H9 (cell line): ENCODE results near the gene PCDH9. TPM values are rescaled to one million over a fixed set of nuclear protein-coding genes. Genes with fewer than 3 reads are reported as not detected.

Experiments used
- DNase-seq: peaks from one replicate; pipeline ENCODE4 v3.0.0-alpha.2; 2017
- H2AFZ ChIP-seq: one replicate; pipeline ENCODE4 v1.6.1; 2013; ENCODE audit warnings: mild to moderate bottlenecking, low read length, control low read depth, moderate library complexity
- H2AK5ac ChIP-seq: 2 replicates; pipeline ENCODE4 v1.6.1; 2013; ENCODE audit warnings: low read length, control low read depth, mixed read lengths; ENCODE audit not compliant: insufficient read length
- H2BK120ac ChIP-seq: one replicate; pipeline ENCODE4 v1.6.1; 2013; ENCODE audit warnings: low read depth, mild to moderate bottlenecking, low read length, control low read depth, inconsistent platforms; ENCODE audit not compliant: poor library complexity, severe bottlenecking
- H2BK12ac ChIP-seq: 2 replicates; pipeline ENCODE4 v1.6.1; 2013; ENCODE audit warnings: low read length, control low read depth, mixed read lengths, low read depth; ENCODE audit not compliant: insufficient read length
- H2BK15ac ChIP-seq: 2 replicates; pipeline ENCODE4 v1.6.1; 2013; ENCODE audit warnings: low read depth, low read length, control low read depth
- H2BK20ac ChIP-seq: one replicate; pipeline ENCODE4 v1.6.1; 2013; ENCODE audit warnings: low read depth, mild to moderate bottlenecking, low read length, control low read depth, inconsistent platforms; ENCODE audit not compliant: poor library complexity, severe bottlenecking
- H2BK5ac ChIP-seq: 2 replicates; pipeline ENCODE4 v1.6.1; 2013; ENCODE audit warnings: low read length, control low read depth, mixed read lengths; ENCODE audit not compliant: insufficient read length
- H3K14ac ChIP-seq: 2 replicates; pipeline ENCODE4 v1.6.1; 2013; ENCODE audit warnings: low read length, control low read depth; ENCODE audit not compliant: insufficient read depth
- H3K18ac ChIP-seq: 2 replicates; pipeline ENCODE4 v1.6.1; 2013; ENCODE audit warnings: low read depth, mild to moderate bottlenecking, mixed read lengths, low read length, control low read depth; ENCODE audit not compliant: insufficient read length
- H3K23ac ChIP-seq: 2 replicates; pipeline ENCODE4 v1.6.1; 2013; ENCODE audit warnings: low read length, control low read depth, mixed read lengths, low read depth; ENCODE audit not compliant: insufficient read length
- H3K23me2 ChIP-seq: 2 replicates; pipeline ENCODE4 v1.6.1; 2013; ENCODE audit warnings: low read depth, mild to moderate bottlenecking, mixed read lengths, low read length, control low read depth; ENCODE audit not compliant: insufficient read length, poor library complexity, severe bottlenecking
- H3K27ac ChIP-seq: 2 replicates; pipeline ENCODE4 v1.5.1; 2013; ENCODE audit warnings: low read length, control low read depth, mixed read lengths, low read depth; ENCODE audit not compliant: insufficient read length
- H3K27me3 ChIP-seq: 2 replicates; pipeline ENCODE4 v1.6.1; 2013; ENCODE audit warnings: low read length, control low read depth, inconsistent platforms; ENCODE audit not compliant: insufficient read depth
- H3K4ac ChIP-seq: 2 replicates; pipeline ENCODE4 v1.6.1; 2013; ENCODE audit warnings: low read depth, mild to moderate bottlenecking, control low read depth, inconsistent platforms, low read length, moderate library complexity
- H3K4me1 ChIP-seq: 2 replicates; pipeline ENCODE4 v1.6.1; 2013; ENCODE audit warnings: low read length, control low read depth, inconsistent platforms; ENCODE audit not compliant: insufficient read depth
- H3K4me2 ChIP-seq: 2 replicates; pipeline ENCODE4 v1.6.1; 2013; ENCODE audit warnings: low read length, control low read depth, mixed read lengths; ENCODE audit not compliant: insufficient read length, insufficient read depth
- H3K56ac ChIP-seq: 2 replicates; pipeline ENCODE4 v1.6.1; 2013; ENCODE audit warnings: low read depth, mild to moderate bottlenecking, mixed read lengths, low read length, control low read depth; ENCODE audit not compliant: insufficient read length
- H3K79me1 ChIP-seq: 2 replicates; pipeline ENCODE4 v1.6.1; 2013; ENCODE audit warnings: low read depth, mild to moderate bottlenecking, moderate library complexity, low read length, control low read depth, inconsistent platforms; ENCODE audit not compliant: insufficient read depth, poor library complexity, severe bottlenecking
- H3K79me2 ChIP-seq: 2 replicates; pipeline ENCODE4 v1.6.1; 2013; ENCODE audit warnings: low read length, control low read depth, inconsistent platforms; ENCODE audit not compliant: insufficient read depth
- H3K9ac ChIP-seq: 2 replicates; pipeline ENCODE4 v1.6.1; 2013; ENCODE audit warnings: low read length, control low read depth, mixed read lengths; ENCODE audit not compliant: insufficient read length; ENCODE audit errors: extremely low read depth
- H3K9me3 ChIP-seq: one replicate; pipeline ENCODE4 v1.6.1; 2013; ENCODE audit warnings: low read depth, low read length, inconsistent platforms; ENCODE audit not compliant: control insufficient read depth
- H3T11ph ChIP-seq: one replicate; pipeline ENCODE4 v1.6.1; 2013; ENCODE audit warnings: mild to moderate bottlenecking, low read length, control low read depth, inconsistent platforms
- H4K20me1 ChIP-seq: one replicate; pipeline ENCODE4 v1.6.1; 2013; ENCODE audit not compliant: control insufficient read depth, insufficient read length, insufficient read depth
- H4K5ac ChIP-seq: 2 replicates; pipeline ENCODE4 v1.6.1; 2013; ENCODE audit warnings: low read depth, mild to moderate bottlenecking, mixed read lengths, low read length, control low read depth; ENCODE audit not compliant: insufficient read length
- H4K8ac ChIP-seq: replicated peaks from 2 replicates; pipeline ENCODE4 v1.6.1; 2013; ENCODE audit warnings: low read length, control low read depth, mixed read lengths, low read depth; ENCODE audit not compliant: insufficient read length
- H4K91ac ChIP-seq: 2 replicates; pipeline ENCODE4 v1.6.1; 2013; ENCODE audit warnings: low read depth, mild to moderate bottlenecking, moderate library complexity, mixed read lengths, low read length, control low read depth; ENCODE audit not compliant: insufficient read length
- H3K27ac Mint-ChIP-seq, 3 experiments: 2 replicates in 2 of 3; 3 replicates in 1 of 3; pipeline ENCODE4 v1.8.0; 2020 to 2021; ENCODE audit warnings: mixed read lengths in 3 of 3, mild to moderate bottlenecking in 1 of 3, moderate library complexity in 1 of 3
- H3K27me3 Mint-ChIP-seq: 2 replicates; pipeline ENCODE4 v1.8.0; 2021; ENCODE audit warnings: low read depth, mild to moderate bottlenecking, moderate library complexity, mixed read lengths
- H3K36me3 Mint-ChIP-seq, 3 experiments: 2 replicates in 2 of 3; 3 replicates in 1 of 3; pipeline ENCODE4 v1.8.0; 2020 to 2021; ENCODE audit warnings: low read depth in 3 of 3, mixed read lengths in 3 of 3; ENCODE audit not compliant: insufficient read depth in 1 of 3
- H3K4me1 Mint-ChIP-seq, 2 experiments: 2 replicates each; pipeline ENCODE4 v1.8.0; 2020; ENCODE audit warnings: mixed read lengths in 2 of 2
- H3K4me3 Mint-ChIP-seq, 2 experiments: 2 replicates in 1 of 2; 3 replicates in 1 of 2; pipeline ENCODE4 v1.8.0; 2020 to 2021; ENCODE audit warnings: mild to moderate bottlenecking in 2 of 2, mixed read lengths in 2 of 2, moderate library complexity in 1 of 2
- H3K9me3 Mint-ChIP-seq, 2 experiments: 2 replicates in 1 of 2; 3 replicates in 1 of 2; pipeline ENCODE4 v1.8.0; 2020; ENCODE audit warnings: mild to moderate bottlenecking in 2 of 2, mixed read lengths in 2 of 2, moderate library complexity in 1 of 2
- CTCF ChIP-seq: fragments of 200-600 bp; sonication (generic); conservative IDR thresholded peaks from 3 replicates; pipeline ENCODE4 v1.8.0; 2021; ENCODE audit warnings: antibody characterized with exemption, mild to moderate bottlenecking
- WGBS: extraction: QIAGEN DNeasy Blood & Tissue Kit; methylation state at CpG from one replicate; pipeline ENCODE4 v1.1.7; 2013; ENCODE audit warnings: missing lambda C conversion rate, low lambda C conversion rate, mixed read lengths; ENCODE audit not compliant: insufficient read length; ENCODE audit errors: extremely low coverage; 5-methylcytosine and 5-hydroxymethylcytosine counted together
- total RNA-seq: library from RNA; stranded (reverse); gene quantifications from 2 replicates; pipeline ENCODE4 v1.2.1, GENCODE V29; 2021

Gene PCDH9
- total RNA-seq, 1 experiment from 2014 or later = 0.11 TPM

GRCh38 chr13:66858163-66858562, 372.0 kb downstream of the PCDH9 start:
- no peaks in the 10 kb centered on the region for H3K79me2 ChIP-seq
- no peak overlapping the region for H2BK20ac ChIP-seq
- H3K18ac ChIP-seq = no peak overlapping the region
- H3K56ac ChIP-seq = no peak overlapping the region
- Mint-ChIP-seq H3K27me3 (no peaks in the 10 kb centered on the region), H3K27ac (no peak overlapping the region), H3K4me3 (no peak overlapping the region), H3K36me3 (no peaks in the 10 kb centered on the region), H3K9me3 (no peaks in the 10 kb centered on the region), H3K4me1 (peaks cover 12 to 14% of the 10 kb centered on the region in 2 experiments)
- no peaks in the 10 kb centered on the region for H3K23me2 ChIP-seq
- H2BK15ac ChIP-seq = no peak overlapping the region
- H2AK5ac ChIP-seq = no peak overlapping the region
- H2BK120ac ChIP-seq = no peak overlapping the region
- H3K79me1 ChIP-seq = no peaks in the 10 kb centered on the region
- H3K4me2 ChIP-seq = no peak overlapping the region
- no peak overlapping the region for H2AFZ ChIP-seq
- no peaks in the 10 kb centered on the region for H3K9me3 ChIP-seq
- H4K20me1 ChIP-seq = no peaks in the 10 kb centered on the region
- no peak for TF ChIP-seq CTCF
- no peak overlapping the region for H2BK5ac ChIP-seq
- H4K5ac ChIP-seq = no peak overlapping the region
- H2BK12ac ChIP-seq = no peak overlapping the region
- DNase-seq = no peak
- H3K27ac ChIP-seq = no peak overlapping the region
- no peaks in the 10 kb centered on the region for H3K27me3 ChIP-seq
- no peak overlapping the region for H3K14ac ChIP-seq
- no CpG with 5 or more reads among the region's 3 CpGs for WGBS
- no peak overlapping the region for H3K9ac ChIP-seq
- peaks cover 2% of the 10 kb centered on the region; the same call in 1 of the 2 replicates for H3K4me1 ChIP-seq
- no peak overlapping the region for H3T11ph ChIP-seq
- no peak overlapping the region for H3K4ac ChIP-seq
- no peak overlapping the region for H4K8ac ChIP-seq
- H4K91ac ChIP-seq = no peak overlapping the region
- H3K23ac ChIP-seq = no peak overlapping the region
